GM21528 (cell line): Measurements from ENCODE around the gene CD151.

Experiments
- ATAC-seq: cut with Tn5 transposase; IDR thresholded peaks from one replicate; pipeline ENCODE4 v1.9.1; 2021; ENCODE audit warnings: mild to moderate bottlenecking, moderate library complexity; ENCODE audit not compliant: unreplicated experiment, low FRiP score

Gene CD151

GRCh38 chr11:855330-855674, 22.6 kb downstream of the CD151 start:
- no peak for ATAC-seq

GRCh38 chr11:855796-856195, 23.0 kb downstream of the CD151 start:
- no peak for ATAC-seq

- ATAC-seq, result no peak
Observed at GRCh38 chr11:856397-856796, 23.6 kb downstream of the CD151 start.

GRCh38 chr11:858053-858761, 25.5 kb downstream of the CD151 start:
- no peak for ATAC-seq

GRCh38 chr11:858762-859339, 26.1 kb downstream of the CD151 start:
- ATAC-seq, result no peak

- ATAC-seq, result no peak
Observed at GRCh38 chr11:859394-860131, 26.8 kb downstream of the CD151 start.

GRCh38 chr11:860234-861104, 27.7 kb downstream of the CD151 start:
- no peak for ATAC-seq

- no peak for ATAC-seq
Observed at GRCh38 chr11:861105-861479, 28.3 kb downstream of the CD151 start.

- no peak for ATAC-seq
Observed at GRCh38 chr11:862081-862661, 29.4 kb downstream of the CD151 start.

- ATAC-seq, result no peak
Observed at GRCh38 chr11:862696-863022, 29.9 kb downstream of the CD151 start.

- no peak for ATAC-seq
Observed at GRCh38 chr11:863023-863909, 30.5 kb downstream of the CD151 start.

- ATAC-seq, result no peak
Observed at GRCh38 chr11:863910-864827, 31.4 kb downstream of the CD151 start.

GRCh38 chr11:864898-865297, 32.1 kb downstream of the CD151 start:
- ATAC-seq, result no peak

- ATAC-seq, result no peak
Observed at GRCh38 chr11:865462-866430, 33.0 kb downstream of the CD151 start.

GRCh38 chr11:866481-866880, 33.7 kb downstream of the CD151 start:
- no peak for ATAC-seq

GRCh38 chr11:867856-868358, 35.2 kb downstream of the CD151 start:
- ATAC-seq, result no peak

- ATAC-seq, result no peak
Observed at GRCh38 chr11:868394-868793, 35.6 kb downstream of the CD151 start.
